ENCODE data around the gene SDHAF4.
"Not testable (repeated sequence)": the region's sequence is repeated elsewhere in the genome, so short reads cannot be mapped to it uniquely, and the experiment has no call there.

The SDHAF4 gene

GRCh38 chr6:70566751-70567382 is at the start of gene SDHAF4:
SDHAF4 (plus strand) TSS chr6:70566930; CDS start chr6:70566941, 11 bp downstream.
- peak; percentile 92 for DNase-seq (ENCODE audit: low spot score)

- DNase-seq (ENCODE audit: low spot score): no peak
Measured at GRCh38 chr6:70518723-70519122, 48.0 kb upstream of the SDHAF4 start.

DNA sequence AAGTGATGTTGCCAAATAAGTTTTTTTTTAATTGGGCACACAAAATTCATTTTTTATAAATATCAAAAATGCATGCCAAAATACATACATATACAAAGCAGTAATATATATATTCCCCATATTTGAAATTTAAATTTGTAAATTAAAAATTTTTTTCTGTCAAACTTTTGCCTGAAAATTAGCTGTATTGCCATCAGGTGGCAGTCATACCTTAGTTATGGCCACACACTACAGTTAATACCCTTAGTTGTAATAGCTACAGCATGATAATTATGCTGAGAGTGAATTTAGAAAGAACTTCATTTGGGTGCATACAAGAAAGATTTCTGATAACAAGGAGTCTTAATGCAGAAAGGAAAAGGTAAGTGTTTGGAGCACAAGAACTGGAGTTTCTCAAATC is 46.2 kb upstream of the SDHAF4 start:
- no peak for DNase-seq (ENCODE audit: low spot score)

DNA sequence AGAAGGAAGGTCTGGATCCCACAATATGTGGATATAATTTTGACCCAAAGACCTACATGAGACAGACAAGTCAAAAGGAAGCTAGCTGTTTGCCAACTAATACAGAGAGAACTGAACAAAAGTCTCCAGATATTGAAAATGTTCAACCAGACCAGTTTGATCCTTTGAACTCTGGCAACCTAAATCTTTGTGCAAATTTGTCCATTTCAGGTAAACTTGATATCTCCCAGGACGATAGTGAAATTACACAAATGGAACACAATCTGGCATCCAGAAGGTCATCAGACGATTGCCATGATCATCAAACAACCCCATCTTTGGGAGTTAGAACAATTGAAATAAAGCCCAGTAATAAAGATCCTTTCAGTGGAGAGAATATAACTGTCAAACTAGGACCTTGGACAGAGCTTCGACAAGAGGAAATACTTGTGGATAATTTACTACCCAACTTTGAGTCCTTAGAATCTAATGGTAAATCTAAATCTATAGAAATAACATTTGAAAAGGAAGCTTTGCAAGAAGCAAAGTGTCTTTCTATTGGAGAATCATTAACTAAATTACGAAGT is 41.9 kb upstream of the SDHAF4 start:
- no peak for DNase-seq (ENCODE audit: low spot score)

GRCh38 chr6:70527071-70527737 is 39.5 kb upstream of the SDHAF4 start:
- DNase-seq (ENCODE audit: low spot score): no peak

- DNase-seq (ENCODE audit: low spot score): no peak
Measured at GRCh38 chr6:70530023-70530422, 36.7 kb upstream of the SDHAF4 start.

DNA sequence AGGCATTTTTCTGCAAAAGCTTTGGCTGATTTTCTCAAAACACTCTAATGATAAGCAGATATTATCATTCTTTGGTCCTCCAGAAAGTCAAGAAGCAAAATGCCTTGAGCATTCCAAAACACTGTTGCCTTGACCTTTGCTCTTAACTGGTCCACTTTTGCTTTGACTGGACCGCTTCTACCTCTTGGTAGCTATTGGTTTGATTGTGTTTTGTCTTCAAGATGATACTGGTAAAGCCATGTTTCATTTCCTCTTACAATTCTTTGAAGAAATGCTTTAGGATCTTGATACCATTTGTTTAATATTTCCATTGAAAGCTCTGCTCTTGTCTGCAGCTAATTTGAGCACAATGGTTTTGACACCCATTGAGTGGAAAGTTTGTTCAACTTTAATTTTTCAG is 35.6 kb upstream of the SDHAF4 start:
- no peak for DNase-seq (ENCODE audit: low spot score)

DNA sequence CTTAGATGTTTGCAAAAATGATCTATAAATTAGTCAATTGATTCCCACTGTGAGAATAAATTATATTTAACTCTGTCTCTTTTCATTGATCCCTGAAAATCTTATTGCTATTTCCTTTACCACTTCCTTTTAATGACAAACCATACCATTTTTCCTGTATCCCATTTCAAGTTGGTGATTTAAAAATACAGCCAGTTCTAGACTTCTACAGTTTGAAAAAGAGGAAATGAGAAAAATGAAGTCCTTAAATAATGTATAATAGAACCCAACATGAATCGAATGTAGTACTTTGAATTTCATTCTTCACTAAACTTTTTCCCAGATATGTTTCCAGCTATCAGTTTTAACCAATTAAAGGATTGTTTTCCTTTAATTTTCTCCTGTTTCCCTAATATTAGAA is 29.5 kb upstream of the SDHAF4 start:
- no peak for DNase-seq (ENCODE audit: low spot score)

DNA sequence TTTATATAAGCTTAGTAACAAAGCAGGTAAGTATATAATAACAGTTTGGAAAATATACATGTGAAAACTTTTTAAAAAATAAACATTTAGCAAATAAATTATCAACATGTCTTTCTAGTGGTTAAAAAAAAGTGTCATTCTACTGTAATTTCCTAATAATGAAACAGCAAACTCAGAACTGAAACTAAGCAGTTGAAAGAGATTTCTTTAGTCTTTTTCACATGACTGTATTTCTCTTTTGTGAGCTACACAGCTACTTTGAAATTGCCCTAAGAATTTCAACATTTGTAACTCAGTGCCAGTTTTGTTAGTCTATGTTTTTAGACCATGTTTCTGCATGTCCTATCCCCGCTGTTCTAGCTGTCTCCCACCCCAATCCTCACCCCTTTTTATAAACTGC is 28.4 kb upstream of the SDHAF4 start:
- no peak for DNase-seq (ENCODE audit: low spot score)

GRCh38 chr6:70547313-70547712 is 19.4 kb upstream of the SDHAF4 start:
- no peak for DNase-seq (ENCODE audit: low spot score)

DNA sequence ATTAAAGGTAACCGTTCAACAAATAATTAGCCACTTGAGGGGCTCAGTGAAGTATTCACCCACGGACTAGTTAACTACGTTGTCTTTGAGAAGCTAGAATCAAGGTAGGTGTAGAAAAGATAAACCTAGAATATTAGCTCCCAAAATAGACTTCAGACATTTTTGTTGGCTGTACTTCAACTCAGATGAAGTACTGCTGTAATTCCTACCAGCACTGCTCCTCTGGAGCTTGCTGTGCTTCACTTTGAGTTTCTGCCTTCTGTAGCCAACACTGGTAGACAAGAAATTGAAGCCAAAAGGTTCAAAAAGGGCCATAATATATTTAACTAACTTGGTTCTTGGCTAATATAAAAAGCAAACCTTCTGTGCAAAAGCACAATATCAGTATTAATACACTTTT is 18.8 kb upstream of the SDHAF4 start:
- DNase-seq (ENCODE audit: low spot score): no peak

DNA sequence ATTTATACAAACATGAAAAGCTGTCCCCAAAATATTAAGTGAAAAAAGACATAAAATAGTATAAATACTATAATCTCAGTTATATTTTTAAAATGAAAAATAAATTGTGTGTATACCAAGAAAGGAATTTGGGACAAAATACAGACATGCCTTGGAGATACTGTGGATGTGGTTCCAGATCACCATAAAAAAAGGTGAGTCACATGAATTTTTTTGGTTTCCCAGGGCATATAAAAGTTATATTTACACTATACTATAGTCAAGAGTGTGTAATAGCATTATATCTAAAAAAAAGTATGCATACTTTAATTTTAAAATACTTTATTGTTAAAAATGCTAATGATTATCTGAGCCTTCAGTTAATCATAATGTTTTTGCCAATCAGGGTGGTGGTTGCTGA is 17.4 kb upstream of the SDHAF4 start:
- DNase-seq (ENCODE audit: low spot score): no peak

GRCh38 chr6:70551566-70551965 is 15.2 kb upstream of the SDHAF4 start:
- no peak for DNase-seq (ENCODE audit: low spot score)

- not testable (repeated sequence) for DNase-seq (ENCODE audit: low spot score)
Measured at GRCh38 chr6:70552286-70552940, 14.3 kb upstream of the SDHAF4 start.

DNA sequence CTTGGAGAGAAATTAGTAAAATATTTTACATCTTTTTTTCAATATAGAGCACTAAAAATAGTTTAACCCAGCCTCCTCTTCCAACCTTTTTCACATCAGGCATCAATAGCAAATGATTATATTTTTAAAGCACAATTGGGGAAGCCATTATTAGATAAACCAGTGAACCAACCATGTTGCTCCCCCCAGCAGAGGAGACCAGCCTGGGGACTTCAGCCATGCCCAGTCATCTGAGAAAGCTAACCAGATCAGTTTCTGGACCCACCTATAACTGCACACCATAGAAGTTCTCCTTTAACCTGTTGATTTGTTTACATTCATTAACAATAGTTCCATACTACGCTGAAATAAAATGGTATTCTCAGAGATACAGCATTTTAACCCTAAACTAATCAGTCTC is 13.8 kb upstream of the SDHAF4 start:
- no peak for DNase-seq (ENCODE audit: low spot score)

- DNase-seq (ENCODE audit: low spot score): no peak
Measured at GRCh38 chr6:70557998-70558397, 8.7 kb upstream of the SDHAF4 start.

GRCh38 chr6:70562401-70562800 is 4.3 kb upstream of the SDHAF4 start:
- not testable (repeated sequence) for DNase-seq (ENCODE audit: low spot score)

GRCh38 chr6:70563530-70563929 is 3.2 kb upstream of the SDHAF4 start:
- no peak for DNase-seq (ENCODE audit: low spot score)

- DNase-seq (ENCODE audit: low spot score): no peak
Measured at GRCh38 chr6:70574643-70575042, 7.9 kb downstream of the SDHAF4 start.

DNA sequence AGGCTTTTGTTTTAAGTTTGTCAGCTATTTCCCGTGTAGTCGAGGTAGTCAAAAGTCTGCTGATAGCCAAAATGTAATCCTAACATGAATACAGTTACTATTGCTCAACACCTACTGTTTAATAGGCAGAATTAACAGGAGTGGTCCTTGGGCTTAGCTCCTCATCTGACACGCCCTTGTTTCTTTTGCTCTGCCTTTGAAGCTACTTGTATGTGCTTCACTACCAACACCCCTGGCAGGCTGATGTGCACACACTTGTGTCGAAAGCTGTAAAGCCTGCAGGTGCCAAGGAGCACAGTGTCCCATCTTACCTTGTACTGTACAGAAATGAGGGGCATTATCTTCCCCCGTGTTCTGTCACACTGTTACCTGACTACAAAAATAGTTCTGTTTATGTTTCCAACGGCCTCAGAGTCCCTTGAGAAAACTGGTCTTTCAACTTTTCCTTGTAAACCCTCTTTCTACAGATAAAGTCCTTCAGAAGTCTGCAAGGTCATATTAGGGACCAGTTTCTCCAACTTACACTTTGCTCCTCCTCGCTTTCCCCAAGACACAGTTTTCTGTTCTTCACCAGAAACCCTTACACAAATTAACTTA is 9.3 kb downstream of the SDHAF4 start:
- DNase-seq (ENCODE audit: low spot score): no peak

- DNase-seq (ENCODE audit: low spot score): no peak
Measured at GRCh38 chr6:70586114-70586513, 19.4 kb downstream of the SDHAF4 start.

DNA sequence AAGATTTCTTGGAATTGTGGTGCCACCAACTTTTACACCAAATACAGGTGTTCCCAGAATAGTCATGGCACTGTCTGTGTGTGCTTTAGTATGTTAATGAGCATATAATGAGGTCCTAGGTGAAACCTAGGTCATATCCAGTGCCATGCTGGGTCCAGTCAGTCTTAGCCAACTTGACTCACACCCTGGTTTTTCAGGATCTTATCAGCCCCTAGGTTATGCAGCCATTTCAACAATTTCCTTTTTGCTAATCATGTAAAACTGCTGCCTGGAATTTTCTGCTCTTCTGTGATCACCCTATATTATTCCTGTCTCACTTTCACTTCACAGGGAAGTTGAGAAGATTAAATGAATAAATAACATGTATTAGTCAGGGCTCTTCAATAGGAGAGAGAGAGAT is 23.7 kb downstream of the SDHAF4 start:
- no peak for DNase-seq (ENCODE audit: low spot score)

All from putamen (tissue), 1 donor.